GM19438 (cell line): Measurements from ENCODE around the gene SORD.
"Not testable (repeated sequence)": the region's sequence is repeated elsewhere in the genome, so short reads cannot be mapped to it uniquely, and the experiment has no call there.

ENCODE experiments used
- ATAC-seq: cut with Tn5 transposase; IDR thresholded peaks from one replicate; pipeline ENCODE4 v1.9.1; 2021; ENCODE audit warnings: low read depth; ENCODE audit not compliant: unreplicated experiment

Gene SORD

DNA sequence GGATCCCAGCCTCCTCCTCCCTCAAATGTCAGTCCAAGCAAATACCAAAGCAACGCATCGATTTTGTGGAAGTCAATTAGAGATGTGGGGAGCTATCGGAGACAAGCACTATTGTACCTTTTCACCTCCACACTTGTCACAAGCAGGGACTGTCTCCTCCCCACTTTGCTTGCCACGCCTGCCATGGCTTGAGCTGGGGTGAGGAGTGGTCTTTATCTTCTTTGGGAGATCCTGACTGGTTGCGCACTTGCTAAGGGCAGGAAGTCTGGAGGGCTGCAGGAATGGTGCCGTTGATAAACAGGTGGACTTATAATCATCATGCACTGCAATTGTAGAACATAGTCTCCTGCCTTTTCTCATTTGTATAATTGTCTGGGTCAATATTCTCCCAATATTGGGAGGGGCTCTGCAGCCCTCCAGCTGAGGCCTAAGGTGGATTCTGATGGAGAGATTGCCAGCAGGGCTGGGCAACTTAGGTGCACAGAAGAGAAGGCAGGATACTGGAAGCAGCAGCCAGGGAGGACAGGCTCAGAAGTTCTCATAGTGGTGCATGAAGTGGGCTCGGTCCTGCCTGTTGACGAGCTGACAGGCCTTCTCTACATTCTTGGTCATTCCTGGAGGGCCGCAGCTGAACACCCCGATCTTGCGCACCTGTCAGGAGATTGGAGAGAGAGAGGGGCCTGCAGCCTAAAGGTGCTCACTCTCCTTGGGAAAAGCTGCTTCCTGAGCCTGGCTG, 70.8 kb downstream of the SORD start:
- no peak for ATAC-seq

DNA sequence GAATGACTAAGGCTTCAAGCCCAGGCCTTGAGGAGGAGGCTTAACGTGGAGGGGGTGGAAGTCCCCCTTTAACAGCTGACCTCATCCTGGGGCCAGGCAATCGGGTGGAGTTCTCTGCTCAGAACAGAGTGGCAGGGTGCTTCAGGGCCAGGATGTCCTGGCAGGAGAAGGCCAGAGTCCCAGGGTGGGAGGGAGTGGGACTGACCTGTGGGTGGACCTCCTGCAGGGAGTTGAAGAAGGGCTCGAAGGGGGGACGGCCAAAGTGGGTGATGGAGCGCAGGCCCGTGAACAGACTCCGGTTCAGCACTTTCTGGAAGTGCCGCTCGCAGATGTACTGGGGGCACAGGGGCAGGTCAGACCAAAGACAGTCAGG, 71.3 kb downstream of the SORD start:
- no peak for ATAC-seq

DNA sequence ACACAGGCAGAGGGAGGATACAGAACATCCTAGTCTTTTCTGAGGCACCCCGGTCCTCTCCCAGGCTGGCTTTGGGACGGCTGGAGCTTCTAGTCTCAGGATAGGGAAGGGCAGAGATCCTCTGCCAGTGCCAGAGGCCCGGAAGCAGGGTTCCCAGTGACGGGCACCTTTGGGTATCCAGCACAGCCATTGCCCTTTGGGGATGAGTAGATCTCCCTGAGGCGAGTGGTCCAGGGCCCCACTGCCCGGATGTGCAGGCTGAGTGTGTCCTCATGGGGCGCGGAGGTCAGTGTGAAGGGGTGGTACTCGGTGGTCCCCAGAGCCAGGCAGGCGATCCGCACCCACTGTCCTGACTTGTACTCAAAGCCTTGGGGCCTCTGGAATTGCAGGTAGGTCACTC, 72.7 kb downstream of the SORD start:
- no peak for ATAC-seq

DNA sequence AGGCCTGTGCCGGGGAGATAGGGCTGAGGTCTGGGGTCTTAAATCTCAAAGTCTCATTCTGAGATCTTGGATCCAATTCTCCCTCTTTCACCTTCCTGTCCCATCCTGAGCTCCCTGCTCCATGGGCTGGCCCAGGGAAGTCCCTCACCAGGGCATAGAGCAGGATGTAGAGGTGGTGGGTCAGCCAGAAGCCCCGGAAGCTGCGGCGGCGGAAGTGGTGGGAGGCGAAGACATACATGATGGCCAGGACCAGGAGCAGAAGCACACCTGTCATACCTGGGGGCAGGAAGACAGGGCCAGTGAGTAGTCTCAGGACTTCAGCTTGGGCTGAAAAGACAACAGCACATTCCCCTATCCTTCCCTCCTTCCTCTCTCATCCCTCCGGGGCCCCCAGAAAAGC, 74.5 kb downstream of the SORD start:
- no peak for ATAC-seq

DNA sequence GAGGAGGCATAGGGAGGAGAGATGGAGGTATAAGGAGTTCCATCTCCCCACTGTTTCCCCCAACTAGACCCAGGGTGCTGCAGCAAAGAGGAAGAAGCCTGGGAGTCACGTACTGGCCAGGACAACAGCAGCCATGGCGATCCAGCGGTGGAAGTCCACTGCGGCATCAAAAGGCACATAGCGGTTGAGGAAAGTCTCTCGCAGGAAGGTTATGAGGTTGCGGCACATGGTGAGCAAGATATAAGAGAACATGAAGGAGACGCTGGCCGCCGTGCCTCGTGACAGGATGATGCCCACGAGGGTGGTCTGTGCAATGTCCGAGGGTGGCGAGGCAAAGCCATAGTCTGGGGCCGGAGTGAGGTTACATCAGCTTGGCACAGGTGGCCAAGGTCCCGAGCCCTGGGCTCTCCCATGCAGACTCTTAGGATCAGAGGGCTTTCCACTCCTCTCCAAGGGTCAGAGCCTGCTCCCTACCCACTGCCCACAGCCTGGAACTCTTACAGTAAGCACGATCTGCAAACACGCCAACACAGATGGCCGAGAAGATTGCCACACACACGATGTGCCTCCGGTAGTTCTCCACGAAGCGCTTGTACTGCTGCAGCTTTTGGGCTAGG, 76.7 kb downstream of the SORD start:
- no peak for ATAC-seq

DNA sequence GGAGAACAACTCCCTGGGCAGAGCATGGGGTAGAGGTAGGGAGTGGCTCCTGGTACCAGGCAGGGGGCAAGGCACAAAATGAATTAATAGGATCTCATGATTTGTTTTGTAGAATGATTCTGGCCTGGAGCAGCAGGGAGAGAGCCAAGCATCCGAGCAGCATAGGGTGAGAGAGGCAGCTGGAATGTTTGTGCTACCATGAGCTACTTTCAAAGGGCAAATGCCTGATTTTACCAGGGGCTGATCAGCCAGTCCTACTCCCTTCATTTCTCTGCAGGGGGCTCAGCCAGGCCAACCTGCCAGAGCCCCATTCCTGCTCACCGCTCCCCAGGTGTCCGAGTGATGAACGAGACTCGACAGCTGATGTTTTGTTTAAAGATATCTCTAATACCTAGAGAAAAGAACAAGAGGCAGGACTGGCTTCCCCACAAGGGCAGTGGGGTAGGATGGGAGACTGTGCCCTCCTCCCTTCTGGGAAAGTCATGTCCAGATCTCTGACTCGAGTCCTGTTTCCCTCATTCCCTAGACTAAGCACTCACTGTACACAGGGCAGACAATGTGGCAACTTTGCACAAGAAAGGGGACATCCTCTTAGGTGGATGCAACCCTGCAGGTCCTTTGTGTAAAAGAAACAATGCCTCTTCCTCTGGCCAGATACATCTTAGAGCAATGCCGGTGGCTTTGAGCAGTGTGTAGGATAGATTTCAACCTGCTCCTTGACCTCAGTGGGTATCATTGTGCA, 78.1 kb downstream of the SORD start:
- ATAC-seq: no peak

DNA sequence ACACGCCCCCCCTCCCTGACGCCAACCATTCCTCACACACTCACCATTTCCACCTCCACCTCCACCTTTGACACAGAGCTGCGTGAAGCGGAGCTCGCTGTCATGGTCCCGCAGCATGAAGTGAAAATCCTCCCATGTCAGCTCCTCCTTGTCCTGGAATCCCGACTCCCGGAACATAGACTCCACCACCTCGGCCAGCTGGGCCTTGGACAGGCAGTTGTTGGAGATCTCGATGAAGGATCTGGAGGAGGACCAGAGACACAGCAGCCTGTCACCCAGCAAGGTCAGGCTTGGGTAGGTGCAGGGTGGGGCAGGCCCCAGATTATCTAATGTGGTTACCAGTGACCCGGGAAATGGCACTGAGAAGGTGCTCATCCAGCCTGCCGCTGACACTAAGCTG, 78.8 kb downstream of the SORD start:
- no peak for ATAC-seq

DNA sequence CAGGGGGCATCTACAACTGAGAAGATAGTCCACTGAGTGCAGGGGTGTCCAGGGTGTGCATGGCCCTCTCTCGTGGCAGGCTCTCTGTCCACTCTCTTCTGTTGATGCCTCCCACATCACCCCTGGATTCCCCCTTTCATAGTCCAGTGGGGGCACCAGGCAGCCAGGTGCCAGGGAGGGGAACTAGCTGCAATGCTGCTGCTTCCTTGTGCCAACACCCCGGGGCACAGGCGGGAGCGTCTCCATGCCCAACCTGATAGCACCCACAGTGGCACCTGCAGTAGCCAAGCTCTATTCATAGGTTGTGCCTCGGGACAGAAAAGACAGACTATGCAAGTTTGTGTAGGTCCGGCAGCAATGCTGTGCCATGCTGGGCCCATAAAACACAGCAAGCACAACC, 79.2 kb downstream of the SORD start:
- no peak for ATAC-seq

DNA sequence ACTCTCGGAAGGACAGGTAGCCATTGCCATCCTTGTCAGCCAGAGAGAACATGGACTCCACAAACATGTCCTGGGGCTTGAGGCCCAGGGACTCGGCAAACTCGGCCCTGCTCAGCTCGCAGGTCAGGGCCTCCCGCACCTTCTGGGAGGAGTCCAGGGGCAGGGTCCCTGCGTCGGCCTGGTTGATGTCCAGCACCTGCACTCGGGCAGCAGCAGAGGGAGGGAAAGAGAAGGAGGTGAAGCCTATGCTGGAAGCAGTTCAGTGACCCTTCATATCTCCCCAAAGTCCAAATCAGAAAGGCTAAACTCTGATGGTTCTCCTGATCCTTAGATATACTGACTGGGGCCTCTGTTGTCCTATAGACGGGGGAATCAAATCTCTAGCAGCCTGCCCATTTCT, 81.2 kb downstream of the SORD start:
- ATAC-seq: not testable (repeated sequence)

DNA sequence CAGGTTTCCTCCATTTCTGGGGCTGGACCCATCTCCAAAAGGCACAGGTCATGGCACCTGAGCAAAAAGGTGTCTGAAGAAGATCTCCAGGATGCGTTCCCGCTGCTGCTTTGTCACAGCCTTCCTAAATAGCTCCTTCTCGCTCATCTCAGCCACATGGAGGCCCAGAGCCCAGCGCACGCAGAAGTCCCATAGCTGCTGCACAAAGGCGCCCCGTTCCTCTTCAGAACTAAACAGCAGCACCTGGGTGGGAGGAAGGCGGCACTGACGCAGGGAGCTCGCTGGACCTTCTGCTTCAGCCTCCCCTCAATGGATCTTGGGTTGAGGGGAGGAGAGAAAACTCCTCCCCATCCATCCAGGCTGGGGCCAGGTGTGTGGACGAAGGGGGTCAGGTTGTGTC, 82.6 kb downstream of the SORD start:
- ATAC-seq: no peak

DNA sequence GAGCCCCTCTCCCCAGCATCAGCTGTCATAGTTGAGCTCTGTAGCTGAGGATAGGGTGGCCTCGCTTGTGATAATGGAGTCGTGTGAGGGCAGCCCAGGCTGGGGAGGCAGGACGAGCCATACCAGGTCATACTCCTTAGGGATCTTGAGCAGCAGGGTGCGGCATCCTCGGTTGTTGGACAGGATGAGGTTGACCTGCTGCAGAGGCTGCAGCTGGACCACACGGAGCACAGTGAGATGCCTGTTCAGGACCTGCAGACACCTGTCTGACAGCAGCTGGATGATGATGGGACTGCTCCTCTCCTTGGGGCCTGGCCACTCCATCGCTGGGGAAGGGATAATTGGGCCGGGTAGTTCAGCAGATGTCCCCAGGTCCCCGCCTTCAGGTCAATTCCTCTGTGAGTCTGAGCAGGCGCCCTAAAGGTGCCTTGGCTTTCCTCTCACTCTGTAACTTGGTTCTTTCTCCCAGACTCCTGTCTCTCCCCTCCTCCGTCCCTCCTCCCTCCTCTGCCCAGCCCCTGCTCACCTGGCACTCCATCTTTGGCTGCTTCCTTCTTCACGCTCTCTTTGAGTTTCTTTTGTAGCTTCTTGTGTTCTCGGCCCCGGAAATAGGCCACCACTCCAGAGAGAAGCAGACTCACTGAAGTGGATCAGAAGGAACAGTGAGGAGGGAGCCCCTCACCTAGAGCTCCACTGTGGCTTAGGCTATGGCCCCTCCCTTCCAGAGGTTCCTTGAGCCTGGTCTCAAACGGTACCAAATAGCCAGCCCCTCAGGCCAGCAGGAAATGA, 83.2 kb downstream of the SORD start:
- no peak for ATAC-seq

DNA sequence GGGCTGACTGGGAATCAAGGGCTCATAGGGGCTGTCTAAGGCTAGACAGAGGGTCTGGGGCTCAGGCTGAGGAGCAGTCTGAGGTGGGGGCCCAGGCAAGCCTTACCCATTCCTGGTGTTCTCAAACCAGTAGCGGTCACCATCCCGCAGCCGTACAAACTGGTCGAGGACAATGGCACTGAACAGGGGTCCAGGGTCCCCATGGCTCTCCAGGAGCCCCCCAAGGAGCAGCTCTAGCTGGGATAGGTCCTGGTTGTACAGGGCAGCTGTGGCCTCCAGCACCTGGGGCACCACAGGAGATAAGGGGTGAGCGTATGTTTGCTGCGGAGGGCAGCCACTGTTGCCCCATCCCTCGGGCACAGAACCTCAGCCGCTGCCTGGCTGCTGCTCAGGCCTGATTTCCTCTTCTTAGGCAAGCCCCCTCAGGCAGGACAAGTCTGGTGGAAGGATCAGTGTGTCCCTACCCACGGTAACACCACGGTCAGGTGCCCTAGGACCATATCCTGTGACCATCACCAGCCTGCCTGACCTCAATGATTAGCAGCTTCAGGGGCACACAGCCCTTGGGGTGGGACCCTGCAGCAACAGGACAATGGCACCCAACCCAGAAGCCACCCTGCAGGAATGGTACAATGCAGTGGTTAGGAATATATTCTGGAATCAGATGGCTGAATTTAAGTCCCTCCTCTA, 85.1 kb downstream of the SORD start:
- ATAC-seq: no peak

DNA sequence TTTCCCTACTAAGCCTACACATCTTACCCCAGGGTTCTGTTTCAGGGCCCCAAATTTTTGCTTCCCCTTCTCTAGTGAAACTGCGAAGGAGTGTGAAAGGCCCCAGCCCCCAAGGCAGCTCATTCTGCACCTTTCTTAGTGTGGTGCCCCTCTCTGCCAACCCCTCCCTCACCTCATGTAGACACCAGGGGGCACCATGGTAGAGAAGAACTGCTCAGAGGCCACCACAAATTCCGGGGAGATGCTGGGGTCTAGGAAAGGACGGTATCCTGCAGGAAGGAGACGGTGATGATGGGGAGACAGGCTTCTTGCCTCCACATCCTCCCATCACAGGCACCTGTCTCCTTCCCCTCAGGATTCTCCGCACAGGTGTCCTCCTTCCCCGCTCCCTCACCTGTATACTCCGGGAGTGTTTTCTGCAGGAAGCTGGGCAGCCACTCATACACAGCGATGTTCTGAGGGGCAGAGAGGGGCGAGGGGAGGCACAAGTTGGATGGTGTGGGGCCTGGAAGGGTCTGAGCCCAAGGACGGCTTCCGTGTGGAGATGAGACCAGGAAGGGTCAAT, 87.3 kb downstream of the SORD start:
- no peak for ATAC-seq

DNA sequence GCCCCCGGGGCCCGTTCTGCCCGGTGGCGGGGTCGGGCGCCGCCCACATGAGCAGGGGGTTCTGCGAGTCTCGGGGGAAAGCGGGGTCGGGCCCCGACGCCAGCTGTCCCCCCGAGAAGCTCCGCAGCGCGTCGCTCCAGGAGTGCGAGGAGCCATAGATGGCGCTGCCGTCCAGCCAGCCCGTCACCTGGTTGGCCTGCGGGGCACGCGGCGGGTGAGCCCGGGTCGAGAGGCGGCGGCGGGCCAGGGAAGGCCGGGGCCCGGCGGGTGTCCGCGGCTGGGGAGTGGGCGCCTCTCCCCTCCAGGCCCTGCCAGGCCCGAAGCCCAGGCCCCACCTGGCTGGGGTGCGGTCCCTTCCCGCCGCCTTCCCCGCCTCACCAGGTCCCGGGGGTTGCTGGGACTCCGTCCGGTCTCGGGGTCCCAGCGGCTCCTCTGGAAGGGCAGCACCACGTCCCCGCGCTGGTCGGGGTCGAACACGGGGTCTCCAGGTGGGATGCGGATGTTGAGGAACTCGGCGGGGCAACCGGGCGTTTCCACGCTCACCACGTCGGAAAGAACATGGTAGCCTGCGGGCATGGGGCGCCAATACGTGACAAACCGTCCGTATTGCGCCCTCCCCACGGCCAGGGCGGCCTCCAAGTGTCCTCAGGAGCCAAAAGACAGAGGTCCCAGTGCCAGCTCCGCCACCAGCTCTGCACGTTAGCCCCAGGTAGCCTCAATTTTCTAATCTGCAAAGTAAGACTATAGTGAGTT, 88.6 kb downstream of the SORD start:
- ATAC-seq: no peak

DNA sequence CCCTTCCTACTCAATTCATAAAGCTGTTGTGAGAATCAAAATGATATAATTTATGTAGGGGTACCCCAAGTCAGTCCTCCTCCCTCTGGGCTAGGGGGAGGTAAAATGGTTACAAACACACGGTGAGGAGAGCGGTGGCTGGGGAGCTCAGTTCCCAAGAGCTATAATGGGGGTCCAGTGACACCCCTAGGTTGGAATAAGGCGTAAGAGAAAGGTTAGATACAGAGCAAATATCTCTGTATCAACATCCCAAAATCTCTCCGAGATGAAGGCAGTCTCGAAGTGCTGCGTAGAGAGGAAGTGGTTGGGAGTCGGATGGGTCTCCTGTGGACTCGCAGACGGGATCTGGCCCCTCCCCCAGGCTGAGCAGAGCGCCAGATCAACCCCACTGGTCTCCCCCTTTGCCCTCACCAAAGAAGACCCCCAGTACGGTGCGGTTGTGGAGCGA, 89.2 kb downstream of the SORD start:
- ATAC-seq: no peak

DNA sequence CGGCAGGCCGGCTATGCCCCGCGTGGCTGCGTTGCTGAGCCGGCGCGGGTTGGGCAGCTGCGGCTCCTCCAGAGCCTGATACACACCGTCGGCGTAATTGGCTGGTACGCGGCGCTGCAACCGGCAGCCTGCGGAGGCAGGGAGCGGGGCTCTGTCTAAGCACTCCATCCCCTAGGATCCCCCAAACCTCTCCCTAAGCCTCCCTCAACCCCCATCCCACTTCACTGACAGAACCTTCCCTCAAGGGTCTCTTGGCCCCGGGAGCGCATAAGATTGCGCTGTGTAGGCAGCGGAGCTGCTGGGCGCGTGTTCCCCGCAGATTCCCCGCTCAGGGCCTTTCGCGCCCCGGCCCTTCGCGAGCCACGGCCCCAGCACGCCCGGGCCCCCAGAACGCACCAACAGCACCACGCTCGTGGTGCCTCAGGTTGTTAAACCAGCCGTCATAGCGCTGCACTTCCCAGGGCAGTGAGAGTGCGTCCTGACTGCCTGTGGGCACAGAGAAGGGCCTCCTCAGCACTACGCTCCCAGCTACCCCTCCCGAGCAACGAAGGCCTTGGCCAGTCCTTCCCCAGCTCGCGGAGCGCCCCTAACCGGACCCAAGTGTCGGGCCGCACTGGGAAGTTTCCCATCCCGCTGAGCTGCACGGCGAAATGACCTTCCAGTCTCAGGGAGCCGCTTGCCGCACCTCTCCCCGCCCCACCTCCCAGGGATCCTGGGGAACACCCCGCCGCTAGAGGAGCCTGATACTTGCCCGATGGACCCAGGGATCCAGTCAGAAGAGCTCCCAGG, 89.8 kb downstream of the SORD start:
- ATAC-seq: no peak

DNA sequence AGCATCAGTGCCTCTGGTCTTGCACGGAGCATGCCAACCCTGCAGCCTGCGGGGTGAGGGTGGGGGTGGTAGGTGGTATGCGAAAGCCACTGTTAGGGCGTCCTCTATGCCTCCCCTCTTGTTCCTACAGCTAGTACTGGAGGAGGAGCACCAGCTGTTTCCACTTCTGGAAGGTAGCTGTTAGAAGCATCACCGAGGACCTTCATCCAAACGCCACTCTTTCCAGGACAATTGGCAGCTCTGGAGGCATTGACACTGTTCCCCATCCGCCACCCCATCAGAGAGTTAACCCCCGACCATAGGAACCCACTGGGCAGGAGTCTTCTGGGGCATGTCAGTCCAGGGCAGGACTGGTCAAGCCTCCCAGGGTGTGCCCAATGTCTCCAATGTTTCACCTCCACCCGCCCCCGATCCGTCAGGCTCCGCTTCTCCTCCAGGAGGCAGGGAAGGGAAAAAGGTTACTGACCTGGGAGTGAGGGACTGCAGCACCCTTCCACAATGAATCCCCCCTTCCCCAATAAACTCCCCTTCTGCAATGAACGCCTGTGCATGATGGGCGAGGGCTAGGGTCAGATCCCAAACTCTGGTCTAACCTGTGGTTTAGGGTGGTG, 90.5 kb downstream of the SORD start:
- ATAC-seq: no peak

DNA sequence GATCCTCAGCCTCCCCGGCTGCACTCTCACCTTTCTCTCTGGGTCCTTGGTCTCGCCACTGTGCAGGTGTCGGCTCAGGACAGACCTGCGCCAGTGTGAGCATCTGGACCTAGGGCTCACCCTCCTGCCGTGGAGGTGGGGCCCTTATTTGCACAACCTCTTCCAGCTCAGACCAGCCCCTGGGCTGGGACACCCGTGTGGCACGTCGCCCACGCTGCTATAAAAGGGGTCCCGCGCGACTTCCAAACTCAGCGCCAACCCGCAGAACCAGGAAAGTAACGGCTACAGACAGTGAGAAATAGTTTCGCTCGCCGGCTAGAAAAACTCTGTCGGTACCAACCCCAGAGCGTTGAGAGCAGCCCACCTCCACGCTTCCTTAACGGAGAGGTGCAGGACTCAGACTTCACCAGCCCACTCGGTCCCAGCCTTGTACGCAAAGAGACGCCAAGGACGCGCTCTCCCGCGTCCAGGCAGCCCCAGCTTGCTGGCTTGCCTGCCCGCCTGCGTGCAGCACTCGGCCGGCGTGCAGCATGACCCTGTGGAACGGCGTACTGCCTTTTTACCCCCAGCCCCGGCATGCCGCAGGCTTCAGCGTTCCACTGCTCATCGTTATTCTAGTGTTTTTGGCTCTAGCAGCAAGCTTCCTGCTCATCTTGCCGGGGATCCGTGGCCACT, 91.2 kb downstream of the SORD start, which contains the start of the genes DUOX2 and DUOXA2:
TSS of gene DUOX2 (minus strand) at position 97 of the 675 bp plus-strand sequence. CDS start 761 bp downstream, outside the sequence.
TSS of gene DUOXA2 (plus strand) at position 251 of the 675 bp plus-strand sequence. CDS start at position 531, 280 bp downstream.
- ATAC-seq: no peak
